Stimulated activated CD8-positive, alpha-beta memory T cell treated with anti-CD3 and anti-CD28 coated beads, Interleukin-7, amount 100 ng/mL, for 1 hour (primary cell): ENCODE results near the gene SLC5A4.
"Not testable (repeated sequence)": the region's sequence is repeated elsewhere in the genome, so short reads cannot be mapped to it uniquely, and the experiment has no call there.

Experiments used
- DNase-seq, 2 donors: peaks; one replicate each; pipeline ENCODE4 v3.0.0-alpha.2; 2020; ENCODE audit warnings: low read depth in 2 of 2

SLC5A4 gene

DNA sequence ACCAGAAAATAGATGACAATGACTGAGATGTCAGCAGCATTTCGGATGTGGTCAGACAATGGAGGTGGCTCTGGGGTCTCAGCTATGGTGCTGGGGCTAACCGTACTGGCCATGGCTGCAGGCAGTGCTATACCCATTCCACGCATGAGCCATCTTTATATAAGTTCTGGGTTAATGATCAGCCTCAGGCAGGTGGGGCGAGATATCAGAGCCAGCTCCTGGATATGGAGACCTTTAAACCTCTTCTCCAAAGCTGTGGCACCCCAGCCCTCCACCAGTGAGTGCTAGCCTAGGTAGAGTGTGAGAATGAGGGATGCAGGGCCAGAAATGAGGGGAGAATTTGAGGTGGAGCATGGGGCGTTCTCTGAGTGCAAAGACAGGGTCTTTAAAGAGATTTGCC, at the start of gene SLC5A4:
TSS of gene SLC5A4 (minus strand) at position 131 of the 400 bp plus-strand sequence. CDS start at position 113, 18 bp downstream.
- no peak for DNase-seq

DNA sequence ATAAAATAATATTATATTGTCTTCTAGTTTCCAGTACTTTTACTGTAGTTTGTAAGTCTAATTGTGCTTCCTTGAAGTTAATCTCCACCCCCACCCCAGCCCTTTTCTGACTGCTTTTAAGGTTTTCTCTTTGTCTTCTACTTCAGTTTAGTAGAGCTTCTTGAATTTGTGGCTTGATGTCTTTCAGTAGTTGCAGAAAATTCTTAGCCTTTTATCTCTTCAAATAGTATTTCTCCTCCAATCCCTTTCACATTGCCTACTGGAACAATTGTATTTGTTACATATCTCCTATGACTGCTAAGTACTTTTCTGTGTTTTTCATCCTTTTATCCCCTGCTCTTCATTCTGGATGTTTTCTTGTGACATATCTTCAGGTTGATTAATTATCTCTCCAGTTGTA, 38.8 kb upstream of the SLC5A4 start:
- DNase-seq: not testable (repeated sequence)

DNA sequence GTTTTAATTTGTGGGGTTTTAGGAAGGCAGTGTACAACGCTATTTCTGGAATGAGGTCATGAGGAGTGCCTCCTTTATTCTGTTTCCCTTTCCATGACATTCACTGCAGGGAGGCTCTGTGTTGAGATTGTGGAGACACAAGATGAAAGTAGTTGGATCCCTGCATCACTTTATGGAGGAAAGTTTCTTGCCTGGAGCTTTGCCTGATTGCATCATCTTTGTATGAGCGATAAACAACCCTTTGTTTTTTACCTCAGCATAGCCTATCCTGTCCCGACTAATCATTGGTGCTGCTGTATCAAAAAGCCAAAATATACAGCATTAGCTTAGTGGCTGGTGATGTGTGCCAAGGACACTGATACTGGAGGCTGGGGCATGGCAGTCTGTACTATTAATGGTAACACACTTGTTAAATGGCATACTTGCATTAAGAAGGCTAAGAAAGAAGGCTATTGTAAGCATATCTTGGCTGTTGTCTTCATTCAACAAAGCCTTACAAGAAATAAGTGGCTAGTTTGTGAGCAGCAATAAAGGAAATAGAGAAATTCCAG, 31.2 kb upstream of the SLC5A4 start:
- no peak for DNase-seq

DNA sequence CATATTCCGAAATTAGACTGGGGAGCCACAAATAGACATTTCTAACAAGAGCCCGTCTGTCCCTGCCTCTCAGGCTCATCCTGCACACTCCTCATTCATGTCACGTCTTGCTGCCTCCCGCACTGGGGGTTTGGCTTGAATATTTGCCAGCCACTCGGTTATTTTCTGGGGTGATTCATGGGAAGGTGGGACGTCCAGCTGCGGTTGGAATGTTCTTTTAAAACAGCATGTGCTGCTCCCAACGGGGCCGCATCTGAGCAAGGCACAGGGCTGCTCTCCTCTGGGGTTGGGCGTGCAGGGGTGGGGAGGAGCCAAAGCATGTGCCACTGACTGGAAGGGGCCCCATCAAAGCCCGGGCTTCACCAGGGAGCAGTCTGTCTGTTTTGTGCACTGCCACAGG, 25.9 kb upstream of the SLC5A4 start:
- no peak for DNase-seq

DNA sequence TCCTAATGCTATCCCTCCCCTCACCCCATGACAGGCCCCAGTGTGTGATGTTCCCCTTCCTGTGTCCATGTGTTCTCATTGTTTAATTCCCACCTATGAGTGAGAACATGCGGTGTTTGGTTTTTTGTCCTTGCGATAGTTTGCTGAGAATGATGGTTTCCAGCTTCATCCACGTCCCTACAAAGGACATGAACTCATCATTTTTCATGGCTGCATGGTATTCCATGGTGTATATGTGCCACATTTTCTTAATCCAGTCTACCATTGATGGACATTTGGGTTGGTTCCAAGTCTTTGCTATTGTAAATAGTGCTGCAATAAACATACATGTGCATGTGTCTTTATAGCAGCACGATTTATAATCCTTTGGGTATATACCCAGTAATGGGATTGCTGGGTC, 20.2 kb upstream of the SLC5A4 start:
- DNase-seq: not testable (repeated sequence)

DNA sequence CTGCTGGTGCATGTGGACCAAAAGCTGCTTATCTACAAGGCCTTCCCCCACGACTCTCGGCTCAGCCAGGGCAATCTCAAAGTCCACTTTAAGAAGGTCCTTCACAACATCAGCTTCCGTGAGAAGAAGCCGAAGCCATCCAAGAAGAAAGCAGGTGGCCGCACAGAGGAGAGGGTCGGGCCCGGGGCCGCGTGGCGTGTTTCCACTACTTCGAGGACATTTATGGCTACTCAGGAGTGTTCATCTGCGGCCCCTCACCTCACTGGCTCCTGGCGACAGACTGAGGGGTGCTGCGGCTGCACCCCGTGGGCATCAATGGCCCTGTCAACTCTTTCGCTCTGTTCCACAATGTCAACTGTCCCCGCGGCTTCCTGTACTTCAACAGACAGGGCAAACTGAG, 16.2 kb upstream of the SLC5A4 start:
- DNase-seq: no peak

DNA sequence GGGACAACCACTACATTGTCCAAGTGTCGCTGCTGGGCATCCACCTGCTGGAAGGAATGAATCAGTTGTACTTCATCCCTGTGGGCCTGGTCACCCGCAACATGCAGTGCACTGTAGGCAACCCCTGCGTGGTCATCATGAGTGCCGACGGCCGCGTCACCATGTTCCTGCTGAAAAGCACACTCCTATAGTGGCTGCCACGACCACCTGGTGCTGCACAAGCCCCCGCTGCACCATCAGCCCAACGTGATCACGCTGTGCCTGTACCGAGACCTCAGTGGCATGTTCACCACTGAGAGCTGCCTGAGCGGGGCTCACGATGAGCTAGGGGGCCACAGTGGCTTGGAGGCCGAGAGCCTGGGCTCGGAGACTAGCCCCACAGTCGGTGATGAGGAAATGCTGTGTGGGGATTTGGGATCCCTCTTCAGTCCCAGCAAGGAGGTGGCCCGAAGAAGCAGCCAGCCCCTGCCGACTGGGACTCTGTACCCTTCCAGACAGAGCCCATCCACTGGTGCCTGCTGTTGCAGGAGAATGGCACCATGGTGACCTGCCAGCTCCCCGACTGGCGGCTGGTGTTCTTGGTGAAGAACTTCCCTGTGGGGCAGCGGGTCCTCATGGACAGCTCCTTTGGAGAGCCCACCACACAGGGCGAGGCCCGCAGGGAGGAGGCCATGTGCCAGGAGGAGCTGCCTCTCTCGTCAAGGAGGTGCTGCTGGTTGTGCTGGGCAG, 15.7 kb upstream of the SLC5A4 start:
- DNase-seq: no peak

DNA sequence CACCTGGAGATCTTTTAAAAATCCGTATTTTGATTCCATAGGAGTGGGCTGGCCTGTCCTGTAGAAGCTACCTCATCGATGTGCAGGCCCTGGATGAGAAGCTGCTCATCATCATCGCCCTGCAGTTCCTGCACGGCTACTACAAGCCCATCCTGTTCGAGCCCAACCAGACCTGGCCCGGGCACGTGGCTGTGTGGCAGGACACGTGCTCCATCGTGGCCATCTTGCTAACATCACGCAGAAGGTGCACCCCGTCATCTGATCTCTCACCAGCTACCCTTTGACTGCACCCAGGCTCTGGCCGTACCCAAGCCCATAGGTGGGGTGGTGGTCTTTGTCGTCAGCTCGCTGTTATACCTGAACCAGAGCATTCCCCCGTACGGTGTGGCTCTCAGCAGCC, 14.2 kb upstream of the SLC5A4 start:
- DNase-seq: no peak

DNA sequence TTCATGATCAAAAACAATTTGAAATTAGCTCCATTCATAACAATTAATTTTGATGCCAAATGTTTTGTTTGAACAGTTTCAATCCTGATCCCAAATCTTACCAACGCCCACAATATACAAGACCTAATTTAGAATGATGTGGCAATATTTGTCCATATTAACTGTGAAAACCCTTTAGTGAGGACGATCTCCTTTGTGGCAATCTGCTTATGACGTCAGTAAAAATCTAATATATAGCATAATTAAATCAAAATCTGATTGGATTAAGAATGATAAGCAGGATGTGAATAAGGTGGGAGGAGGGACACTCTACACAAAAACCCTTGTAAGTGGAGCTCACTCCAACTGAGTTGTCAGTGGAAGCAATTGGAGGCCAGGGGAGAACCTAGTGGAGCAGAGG, 11.9 kb upstream of the SLC5A4 start:
- DNase-seq: no peak

DNA sequence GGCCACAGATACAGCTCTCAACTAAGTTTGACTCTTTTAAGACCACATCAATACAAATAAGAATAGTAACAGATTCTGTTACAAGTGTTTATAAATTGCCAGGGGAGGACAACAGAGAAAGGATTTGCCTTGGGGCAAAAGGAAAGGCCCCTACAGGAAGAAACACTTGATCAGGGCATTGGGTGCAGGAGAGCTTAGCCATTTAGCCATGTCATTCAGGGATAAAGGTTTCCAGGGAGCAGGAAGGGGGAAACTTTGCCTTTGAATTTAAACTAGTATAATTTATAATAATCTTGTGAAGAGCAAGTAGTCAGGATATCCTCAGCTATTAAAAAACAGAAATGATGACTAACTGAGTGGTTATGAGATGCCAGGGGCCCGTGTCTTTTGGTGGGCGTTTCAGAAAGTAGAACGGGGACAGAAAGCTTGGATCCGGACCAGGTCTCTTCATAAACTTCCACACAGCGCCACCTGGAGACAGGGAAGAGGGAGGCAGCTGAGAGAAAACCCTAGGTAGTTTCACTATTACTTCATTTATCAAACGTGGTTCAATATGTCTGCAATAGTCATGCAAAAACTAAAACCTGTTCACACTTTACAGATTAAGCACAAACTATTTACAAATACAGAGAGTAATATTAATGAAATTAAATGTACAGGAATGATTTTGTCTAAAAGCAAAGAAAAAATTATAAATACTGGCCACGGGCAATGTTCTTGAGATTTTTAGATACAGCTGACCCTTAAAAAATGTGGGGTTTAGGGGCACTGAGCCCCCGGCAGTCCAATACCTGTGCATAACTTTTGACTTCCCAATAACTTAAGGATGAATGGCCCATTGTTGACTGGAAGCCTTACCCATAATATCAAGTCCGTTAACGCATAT, 11.0 kb upstream of the SLC5A4 start:
- peak; percentile 14 to 32 for DNase-seq

DNA sequence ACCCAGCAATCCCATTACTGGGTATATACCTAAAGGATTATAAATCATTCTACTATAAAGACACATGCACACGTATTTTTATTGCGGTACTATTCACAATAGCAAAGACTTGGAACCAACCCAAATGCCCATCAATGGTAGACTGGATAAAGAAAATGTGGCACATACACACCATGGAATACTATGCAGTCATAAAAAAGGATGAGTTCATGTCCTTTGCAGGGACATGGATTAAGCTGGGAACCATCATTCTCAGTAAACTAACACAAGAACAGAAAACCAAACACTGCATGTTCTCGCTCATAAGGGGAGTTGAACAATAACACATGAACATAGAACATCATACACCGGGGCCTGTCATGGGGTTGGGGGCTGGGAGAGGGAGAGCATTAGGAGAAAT, 8.5 kb upstream of the SLC5A4 start:
- not testable (repeated sequence) for DNase-seq

DNA sequence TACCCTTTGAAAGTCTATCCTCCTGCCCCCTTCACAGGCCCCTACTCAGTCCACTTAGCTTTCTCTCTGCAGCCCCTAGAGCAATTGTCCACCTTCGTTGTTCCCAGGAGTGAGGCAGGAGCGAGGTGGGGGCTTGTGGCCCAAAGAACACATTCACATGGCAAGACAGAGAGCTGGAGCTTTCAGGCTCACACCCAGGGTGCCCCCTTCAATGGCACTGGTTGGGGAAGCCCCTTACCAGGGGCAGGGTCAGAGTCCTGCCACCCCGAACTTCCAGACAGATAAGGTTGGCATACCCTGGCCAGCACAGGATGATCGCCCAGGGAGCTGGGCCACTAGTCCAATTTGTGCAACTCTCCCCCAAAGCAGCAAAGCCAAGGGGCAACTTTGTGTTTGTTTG, 6.2 kb upstream of the SLC5A4 start:
- no peak for DNase-seq

DNA sequence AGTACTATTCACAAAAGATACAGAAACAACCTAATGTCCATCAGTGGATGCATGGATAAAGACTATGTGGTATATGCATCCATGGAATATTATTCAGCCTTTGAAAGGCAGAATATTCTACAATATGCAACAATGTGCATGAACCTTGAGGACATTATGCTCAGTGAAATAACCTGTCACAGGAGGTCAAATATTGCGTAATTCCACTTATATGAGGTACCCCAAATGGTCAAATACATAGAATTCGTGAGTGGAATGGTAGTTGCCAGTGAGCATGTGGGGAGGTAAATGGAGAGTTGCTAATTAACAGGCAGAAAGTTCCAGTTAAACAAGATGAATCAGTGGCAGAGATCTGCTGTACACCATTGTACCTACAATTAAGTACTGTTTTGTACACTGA, 3.6 kb upstream of the SLC5A4 start:
- DNase-seq: no peak

DNA sequence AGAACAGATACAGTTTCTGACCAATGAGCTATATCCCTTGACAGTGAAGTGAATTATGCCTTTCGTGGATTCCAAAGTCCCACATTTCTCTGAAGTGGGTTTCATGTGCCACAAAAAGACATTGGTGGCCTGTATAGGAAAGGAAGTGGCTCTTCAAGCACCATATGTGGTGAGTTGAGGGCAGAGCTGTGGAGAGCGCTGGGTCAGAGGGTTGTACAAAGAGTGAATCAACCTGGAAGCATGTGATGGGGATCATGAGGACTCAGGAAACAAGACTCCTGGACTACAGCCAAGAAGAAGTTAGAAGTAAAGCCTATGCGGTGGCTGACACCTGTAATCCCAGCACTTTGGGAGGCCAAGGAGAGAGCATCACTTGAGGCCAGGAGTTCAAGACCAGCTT, 579 bp upstream of the SLC5A4 start:
- DNase-seq: no peak

DNA sequence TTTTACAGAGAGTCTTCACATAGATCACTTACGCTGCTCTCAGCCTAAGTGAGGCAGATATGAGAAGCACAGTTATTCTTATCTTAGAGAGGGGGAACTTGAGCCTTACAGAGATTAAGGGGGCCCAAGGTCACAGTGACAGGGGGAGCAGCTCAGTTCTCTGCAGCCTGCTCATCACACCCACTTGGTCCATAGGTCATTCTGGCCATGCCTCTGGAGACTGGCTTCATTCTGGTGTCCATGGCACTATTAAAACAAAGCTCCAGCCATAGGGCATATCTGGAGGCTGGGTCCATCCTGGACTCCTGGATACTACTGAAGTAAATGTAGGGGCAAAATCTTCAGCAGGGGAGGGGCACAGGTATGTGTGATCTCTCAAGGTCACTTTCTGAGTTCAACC, 5.9 kb downstream of the SLC5A4 start:
- DNase-seq: no peak

DNA sequence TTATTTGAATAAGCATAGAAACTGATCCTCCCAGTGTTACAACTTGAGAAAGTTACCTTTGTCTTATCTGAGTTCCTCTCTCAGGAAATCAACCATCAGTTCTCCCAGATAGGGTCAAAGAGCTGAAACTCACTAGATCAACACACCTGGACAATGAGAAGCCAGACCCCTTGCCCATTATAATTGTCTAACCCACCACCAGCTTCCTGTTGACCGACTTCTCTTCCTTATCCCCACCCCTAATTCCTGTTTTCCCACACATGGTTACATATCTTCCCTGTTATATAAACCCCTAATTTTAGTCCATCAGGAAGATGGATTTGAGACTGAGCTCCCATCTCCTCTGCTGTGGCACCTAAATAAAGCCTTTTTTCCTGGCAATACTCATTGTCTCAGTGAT, 6.9 kb downstream of the SLC5A4 start:
- DNase-seq: no peak

DNA sequence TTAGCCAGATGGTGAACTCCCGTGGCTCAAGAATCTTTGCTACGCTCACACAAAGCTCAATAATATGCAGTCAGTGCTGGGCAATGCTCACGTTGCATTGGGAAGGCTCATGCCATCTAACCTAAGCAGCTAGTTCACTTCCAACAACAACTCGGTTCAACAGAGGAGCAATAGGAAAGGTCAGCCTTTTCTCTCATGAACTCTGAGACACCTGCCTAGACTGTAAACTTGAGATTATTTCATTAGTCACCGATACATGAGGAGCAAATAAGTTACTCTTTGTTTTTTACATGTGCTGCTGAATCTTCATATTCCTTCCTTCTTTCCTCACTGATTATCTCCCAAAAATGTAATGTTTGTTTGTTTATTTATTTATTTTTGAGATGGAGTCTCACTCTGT, 9.0 kb downstream of the SLC5A4 start:
- no peak for DNase-seq

DNA sequence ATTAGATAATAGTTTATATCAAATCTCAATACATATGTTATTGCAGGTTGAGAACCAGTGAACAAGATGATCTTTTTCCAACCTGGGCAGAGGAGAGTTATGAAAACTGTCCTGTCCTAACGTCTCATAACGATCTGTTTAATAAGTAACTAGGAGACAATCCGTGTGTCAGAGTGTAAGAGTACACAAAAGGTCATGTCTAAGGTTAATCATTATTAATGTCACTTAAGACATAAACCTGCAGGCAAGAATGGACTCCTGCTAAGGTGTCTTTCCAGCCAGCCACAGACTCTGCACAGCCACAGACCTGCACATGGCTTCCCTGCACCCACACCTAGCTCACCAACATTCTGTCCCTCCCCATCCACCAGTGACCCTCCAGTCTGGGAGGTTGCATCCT, 10.1 kb downstream of the SLC5A4 start:
- DNase-seq: no peak

DNA sequence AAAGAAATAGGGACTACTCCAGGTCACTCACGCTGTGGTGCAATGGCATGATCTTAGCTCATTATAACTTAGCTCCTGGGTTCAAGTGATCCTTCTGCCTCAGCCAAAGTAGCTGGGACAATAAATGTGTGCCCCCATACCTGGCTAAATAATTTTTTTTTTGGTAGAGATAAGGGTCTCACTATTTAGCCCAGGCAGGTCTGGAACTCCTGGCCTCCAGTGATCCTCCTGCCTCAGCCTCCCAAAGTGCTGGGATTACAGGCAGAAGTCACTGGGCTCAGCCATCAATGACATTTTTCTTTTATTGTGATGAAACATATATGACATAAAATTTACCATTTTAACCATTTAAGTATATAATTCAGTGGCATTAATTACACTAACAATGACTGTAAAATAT, 10.6 kb downstream of the SLC5A4 start:
- no peak for DNase-seq

DNA sequence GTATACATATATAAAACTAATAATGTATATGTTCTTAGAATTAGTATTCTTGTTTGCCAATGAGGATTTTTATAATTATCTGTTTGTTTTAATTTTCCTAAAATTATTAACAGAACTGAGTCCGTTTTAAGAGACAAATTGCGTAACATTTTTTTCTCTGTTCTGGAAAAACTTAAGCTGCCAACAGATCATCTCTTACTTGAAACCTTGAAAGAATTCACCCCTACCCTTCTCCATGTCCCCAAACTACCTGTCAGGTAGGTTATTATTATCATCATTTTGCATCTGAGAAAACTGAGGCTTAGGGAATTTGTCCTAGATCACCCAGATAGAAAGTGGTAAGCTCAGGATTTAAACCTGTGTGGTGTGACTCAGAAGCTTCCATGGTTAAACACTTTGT, 14.7 kb downstream of the SLC5A4 start:
- no peak for DNase-seq

DNA sequence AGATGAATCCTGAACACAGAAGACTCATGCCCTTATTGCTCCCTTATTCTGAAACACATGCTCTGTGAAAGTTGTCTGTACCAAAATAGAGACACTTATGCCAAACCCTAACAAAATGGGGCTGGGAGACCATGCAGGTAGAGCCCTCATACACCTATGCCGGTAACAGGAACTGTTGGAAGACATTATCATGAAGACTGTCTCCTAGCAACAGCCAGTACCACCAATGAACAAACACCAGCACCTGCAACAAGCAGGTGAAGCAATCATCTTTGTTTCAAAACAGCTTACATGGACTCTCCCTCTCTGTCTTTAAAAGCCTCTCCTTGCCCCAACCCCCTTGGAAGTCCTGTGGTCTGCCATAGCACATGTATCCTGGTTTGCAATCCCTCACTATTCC, 17.2 kb downstream of the SLC5A4 start:
- DNase-seq: no peak

DNA sequence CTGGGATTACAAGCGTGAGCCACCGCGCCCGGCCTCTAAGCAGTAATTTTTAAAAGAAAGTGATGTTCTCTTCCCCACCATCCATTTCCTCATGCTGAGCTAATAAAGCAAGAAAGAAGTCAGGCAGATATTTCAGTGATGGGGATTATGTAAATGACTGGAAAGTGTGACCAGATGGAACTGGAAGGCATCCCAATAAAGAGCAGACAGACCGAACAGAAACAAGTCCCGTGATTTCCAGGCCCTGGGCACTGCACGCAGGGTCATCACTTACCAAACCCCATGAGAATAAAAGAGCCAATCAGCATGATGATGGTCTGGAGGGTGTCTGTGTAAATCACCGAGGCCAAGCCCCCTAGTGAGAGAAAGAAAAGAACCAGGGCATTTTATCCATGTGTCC, 18.2 kb downstream of the SLC5A4 start:
- no peak for DNase-seq

DNA sequence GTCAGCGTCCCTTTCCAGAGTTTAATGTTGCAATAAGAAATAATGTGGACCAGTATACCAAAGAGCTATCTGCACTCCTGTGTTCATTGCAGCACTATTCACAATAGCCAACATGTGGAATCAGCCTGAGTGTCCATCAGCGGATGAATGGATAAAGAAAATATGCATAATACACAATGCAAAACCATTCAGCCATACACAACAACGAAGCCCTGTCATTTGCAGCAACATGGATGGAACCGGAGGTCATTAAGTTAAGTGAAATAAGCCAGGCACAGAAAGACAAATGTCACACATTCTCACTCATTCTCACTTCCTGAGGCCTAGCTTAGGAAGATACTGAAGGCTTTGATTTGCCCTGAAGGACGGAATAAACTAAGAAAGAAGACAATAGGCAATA, 22.1 kb downstream of the SLC5A4 start:
- no peak for DNase-seq
